ENCODE data around the gene OR51D1.

The OR51D1 gene, protein sequence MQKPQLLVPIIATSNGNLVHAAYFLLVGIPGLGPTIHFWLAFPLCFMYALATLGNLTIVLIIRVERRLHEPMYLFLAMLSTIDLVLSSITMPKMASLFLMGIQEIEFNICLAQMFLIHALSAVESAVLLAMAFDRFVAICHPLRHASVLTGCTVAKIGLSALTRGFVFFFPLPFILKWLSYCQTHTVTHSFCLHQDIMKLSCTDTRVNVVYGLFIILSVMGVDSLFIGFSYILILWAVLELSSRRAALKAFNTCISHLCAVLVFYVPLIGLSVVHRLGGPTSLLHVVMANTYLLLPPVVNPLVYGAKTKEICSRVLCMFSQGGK

DNA sequence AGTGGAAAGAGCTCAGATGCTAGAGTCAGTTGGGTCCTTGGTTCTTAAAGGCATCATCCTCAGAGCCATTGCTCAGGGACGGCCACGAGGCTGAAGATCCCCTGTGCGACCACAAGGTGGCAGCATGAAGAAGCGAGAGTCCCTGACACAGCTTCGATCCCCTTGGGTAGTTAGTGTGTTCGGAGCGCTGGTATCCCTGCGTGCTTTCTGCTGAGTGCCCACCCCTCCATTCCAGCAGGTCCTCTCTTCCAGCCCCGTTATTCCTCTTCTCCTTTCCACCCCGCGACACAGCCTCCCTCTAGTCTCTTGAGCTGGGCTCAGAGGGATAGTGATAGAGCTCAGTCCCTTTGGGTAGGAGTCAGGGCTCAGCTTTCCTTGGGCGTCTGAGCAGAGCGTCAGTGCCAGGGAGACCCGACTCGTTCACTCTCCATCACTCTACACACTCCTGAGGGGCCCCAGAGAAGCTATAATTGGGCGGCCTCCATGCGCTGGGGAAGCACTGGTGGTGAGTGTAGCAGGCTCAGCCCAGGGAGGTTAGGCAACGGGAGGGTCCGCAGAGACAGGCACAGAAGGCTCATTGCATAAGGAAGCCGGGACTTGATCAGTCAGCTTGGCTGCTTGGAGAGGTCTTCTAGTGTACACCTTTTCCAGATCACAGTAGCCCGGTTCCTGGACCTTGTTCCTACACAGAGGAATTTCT is at the start of gene OR51D1:
Gene OR51D1 (plus strand): TSS at position 516 of the 700 bp plus-strand sequence. CDS start 2,314 bp downstream, outside the sequence.
- DNase-seq (ENCODE audit: low read depth), result peak; percentile 58

DNA sequence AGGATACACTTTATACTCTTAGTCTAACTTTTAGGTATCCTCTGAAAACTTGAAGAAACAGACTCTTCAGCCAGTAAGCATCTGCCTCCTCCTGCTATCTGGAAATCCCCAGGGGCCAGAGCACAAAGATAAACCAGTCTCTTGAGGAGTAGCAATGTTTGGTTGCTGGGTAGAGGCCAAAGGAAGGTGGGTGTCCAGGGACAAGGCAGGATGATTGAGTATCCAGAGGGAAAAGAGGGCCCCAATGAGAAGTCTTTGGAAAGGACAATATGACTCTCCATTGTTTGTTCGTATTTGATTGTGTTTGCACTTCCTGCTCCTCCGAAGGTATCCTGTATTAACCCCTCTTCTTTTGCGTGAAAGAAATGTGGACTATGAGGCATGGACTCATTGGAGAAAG is 48.3 kb upstream of the OR51D1 start:
- no peak for DNase-seq (ENCODE audit: low read depth)

- no peak for DNase-seq (ENCODE audit: low read depth)
Measured at GRCh38 chr11:4593739-4594138, 43.5 kb upstream of the OR51D1 start, which contains the start of gene OR52I1. Gene OR52I1 (plus strand): TSS chr11:4594039. CDS start chr11:4594039, 0 bp downstream.

- no peak for DNase-seq (ENCODE audit: low read depth)
Measured at GRCh38 chr11:4605057-4605456, 32.2 kb upstream of the OR51D1 start.

DNA sequence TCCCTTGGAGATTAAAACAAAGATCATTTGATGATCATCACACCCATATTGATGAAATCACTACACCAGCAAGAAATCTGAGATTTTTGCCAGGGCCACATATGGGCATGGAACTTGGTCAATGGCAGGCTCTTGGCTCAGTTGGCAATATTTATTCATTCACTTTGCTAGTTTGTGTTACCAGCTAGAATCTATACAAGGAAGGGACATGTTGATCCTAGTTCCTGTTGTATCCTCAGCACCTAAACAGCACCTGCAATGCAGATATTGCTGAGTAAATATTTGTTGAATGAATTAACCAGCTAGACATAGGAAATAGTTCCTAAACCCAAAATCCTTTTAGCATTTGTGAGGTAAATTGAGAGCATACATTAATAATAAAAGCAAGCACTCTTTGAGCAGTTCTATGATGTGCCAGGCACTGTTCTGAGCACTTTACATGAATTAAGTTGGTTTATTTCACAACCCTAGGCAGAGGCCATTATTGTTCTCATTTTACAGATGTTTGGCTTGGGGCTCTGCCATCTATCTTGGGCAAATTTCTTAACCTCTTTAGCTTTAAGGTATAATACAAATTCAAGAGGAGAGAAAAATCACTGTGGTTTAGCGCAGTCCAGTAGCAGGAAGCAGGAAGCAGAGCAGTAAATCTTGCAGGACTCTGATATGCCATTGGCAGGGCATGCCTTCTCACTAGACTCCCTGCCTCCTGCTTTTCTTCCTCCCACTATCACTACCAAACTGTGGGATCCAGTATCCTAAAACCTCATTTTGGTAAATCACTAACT is 30.9 kb upstream of the OR51D1 start:
- DNase-seq (ENCODE audit: low read depth), result no peak

DNA sequence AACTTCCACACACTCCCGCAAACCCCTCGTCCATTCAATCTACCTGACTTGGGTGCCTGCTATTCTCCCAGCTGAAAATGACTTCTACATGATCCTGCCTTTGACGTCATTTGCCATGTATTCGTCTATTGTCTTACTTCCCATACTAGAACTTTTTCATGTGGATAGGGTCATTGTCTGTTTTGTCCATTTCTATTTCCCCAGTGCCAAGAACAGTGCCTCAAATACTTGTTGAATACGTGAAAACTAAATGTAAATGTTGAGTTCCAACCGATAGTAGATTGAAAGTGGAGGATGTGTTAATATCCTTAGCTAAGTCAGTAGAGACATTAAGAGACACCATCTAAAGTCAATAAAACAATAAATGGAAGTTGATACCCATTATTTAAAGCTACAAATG is 30.2 kb upstream of the OR51D1 start:
- DNase-seq (ENCODE audit: low read depth), result no peak

DNA sequence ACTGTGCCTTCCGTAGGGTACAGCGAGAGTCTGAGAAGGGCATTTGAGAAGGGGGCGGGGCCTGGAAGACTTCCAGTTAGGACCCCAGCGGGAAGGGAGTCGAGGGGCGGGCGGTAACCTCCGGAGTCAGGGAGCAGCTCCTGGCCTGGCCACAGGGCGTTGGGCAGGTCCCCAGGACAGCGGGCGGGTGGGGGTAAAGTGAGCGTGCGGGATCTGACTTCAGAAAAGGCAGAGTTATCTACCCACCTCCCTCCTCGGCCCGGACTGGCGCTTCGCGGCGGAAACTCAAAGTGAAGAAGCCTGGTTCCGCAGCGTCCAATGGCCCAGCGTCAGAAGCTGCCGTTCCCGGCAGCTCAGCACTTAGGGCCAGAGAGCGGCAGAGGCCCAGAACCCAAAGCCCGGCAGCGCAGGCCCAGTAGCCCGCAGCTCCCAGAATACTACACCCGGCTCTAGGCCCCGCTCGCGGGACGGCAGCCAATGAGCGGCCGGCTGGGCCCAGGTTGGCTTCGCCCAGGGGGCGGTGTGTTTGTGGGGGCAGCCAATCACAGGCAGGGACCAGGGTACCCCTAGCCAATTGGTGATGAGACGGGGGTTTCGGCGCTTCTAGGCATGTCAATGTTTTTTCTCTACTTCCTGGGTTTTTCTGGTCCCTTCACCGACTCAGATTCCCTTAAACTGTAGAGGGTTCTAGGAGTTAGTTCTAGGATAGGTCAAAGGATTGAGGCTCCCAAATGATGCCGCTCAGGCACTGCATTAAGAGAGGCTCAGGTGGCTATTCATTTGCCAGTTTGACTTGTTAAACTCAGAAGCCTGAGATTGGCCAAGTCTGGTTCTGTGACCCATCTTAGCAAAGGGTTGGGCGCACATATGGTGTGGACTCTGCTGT is 29.3 kb upstream of the OR51D1 start, which contains the start of gene TRIM68:
Gene TRIM68 (minus strand): TSS at position 451 of the 886 bp plus-strand sequence. CDS start 2,727 bp downstream, outside the sequence.
- DNase-seq (ENCODE audit: low read depth), result peak; percentile 71

GRCh38 chr11:4610258-4610935 is 26.9 kb upstream of the OR51D1 start:
- no peak for DNase-seq (ENCODE audit: low read depth)

DNA sequence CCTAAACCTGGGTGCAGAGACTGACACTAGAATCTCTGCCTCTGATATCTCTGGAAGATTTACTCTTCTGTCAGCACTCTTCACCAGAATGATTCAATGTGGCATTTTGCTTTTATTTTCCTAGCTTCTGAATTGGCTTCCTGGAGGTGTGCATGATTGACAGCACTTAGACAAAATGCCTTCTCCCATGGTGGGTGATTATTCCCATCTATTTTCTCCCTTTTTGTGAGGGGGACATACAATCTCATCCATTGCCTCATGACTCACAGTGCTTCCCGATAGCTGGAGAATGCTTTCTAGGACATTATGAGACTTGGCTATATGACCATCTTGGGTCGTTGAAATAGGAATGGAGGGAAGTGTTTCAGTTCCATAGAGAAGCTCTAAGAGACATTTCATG is 25.3 kb upstream of the OR51D1 start:
- no peak for DNase-seq (ENCODE audit: low read depth)

GRCh38 chr11:4615856-4616444 is 21.3 kb upstream of the OR51D1 start:
- no peak for DNase-seq (ENCODE audit: low read depth)

DNA sequence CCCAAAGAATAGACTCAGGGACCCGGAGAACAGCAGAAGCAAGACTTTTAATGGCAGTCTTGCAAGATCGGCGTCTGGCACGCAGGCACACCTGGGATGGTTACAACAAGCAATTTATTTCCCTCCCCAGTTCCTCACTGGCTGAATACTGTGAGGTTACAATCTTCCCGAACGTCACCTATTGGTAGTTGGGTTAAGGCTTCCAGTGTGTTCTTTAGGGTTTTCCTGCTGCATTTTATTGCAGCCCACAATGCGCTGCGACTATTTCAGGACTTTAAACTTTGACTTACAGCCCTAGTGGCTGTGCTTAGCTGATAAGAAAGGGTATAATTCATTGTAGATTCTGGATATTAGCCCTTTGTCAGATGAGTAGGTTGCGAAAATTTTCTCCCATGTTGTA is 17.8 kb upstream of the OR51D1 start:
- DNase-seq (ENCODE audit: low read depth), result no peak

DNA sequence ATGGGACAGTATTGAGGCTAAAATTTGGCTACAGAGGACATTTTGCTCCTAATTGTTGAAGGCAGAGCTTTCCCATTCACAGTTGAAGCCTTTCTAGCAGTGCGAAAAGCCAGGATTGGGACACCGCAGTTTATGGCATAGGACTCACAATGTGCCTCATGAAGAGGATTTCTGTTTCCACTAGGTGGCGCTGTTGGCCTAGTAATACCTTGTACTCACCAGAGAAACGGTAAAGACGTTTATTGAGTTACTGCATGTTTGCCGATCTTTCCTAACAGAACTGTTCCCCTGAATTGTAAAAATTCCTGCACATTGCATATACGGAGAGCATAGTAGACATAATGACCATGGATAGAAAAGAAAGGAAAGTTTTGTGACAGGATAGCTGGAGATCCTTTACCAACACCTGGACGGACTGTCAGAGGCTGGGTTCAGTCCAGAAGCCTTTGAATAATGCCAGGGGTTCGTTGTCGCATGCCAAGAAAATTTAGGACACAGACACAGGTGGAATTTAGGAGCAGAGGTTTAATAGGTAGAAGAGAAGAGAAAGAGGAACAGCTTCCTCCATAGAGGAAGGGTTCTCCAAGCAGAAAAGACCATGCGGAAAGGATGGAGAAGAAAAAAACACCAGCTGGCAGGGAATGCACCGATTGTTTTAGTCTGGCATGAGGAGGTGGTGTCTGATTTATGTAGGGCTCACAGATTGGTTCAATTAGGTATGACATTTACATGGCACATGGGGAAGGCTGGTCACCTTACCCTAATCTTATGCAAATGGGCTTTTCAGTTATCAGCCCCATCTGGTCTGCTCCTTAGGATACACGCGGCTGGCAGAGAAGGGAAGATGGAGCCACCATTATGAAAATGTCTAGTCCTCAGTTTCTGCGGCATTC is 10.8 kb upstream of the OR51D1 start:
- peak; percentile 56 for DNase-seq (ENCODE audit: low read depth)

GRCh38 chr11:4636136-4636535 is 1.1 kb upstream of the OR51D1 start:
- no peak for DNase-seq (ENCODE audit: low read depth)

GRCh38 chr11:4637662-4638047 is 378 bp downstream of the OR51D1 start:
- no peak for DNase-seq (ENCODE audit: low read depth)

DNA sequence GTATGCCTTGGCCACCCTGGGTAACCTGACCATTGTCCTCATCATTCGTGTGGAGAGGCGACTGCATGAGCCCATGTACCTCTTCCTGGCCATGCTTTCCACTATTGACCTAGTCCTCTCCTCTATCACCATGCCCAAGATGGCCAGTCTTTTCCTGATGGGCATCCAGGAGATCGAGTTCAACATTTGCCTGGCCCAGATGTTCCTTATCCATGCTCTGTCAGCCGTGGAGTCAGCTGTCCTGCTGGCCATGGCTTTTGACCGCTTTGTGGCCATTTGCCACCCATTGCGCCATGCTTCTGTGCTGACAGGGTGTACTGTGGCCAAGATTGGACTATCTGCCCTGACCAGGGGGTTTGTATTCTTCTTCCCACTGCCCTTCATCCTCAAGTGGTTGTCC is 2.7 kb downstream of the OR51D1 start:
- no peak for DNase-seq (ENCODE audit: low read depth)

GRCh38 chr11:4641501-4641900 is 4.2 kb downstream of the OR51D1 start:
- DNase-seq (ENCODE audit: low read depth), result no peak

DNA sequence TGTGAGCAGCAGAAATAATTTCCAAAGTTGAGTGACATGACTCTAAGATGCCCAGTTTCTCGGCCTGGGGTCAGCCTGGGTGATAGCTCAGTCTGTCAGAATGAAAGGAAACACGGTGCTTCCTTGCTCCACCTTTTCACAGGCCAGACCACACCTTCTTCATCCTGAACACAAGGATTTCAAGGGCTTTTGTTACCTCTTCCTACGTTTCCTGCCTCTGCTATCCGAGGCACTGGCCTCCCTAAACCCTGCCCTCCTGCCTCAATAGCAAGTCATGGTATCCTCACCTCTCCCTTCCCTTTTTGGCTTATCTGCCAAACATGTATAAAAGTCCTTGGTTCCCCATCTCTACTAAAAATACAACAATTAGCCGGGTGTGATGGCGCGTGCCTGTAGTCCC is 4.8 kb downstream of the OR51D1 start:
- DNase-seq (ENCODE audit: low read depth), result no peak

- DNase-seq (ENCODE audit: low read depth), result no peak
Measured at GRCh38 chr11:4643076-4643475, 5.8 kb downstream of the OR51D1 start.

DNA sequence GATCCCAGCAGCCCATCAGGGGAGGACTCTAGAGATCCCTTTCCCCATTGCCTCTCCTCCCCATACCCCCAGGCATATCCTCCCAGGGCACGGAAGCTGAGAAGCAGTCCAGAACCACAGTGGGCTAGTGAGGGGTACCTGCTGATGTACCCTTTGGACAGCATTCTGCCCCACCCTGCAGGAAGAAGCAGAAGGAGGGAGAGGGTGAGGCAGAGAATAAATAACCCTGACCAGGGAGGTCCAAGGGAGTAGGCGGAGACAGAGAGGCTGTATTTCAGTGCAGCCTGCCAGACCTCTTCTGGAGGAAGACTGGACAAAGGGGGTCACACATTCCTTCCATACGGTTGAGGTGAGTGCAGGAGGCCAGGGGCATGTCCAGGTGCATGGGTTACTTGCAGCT is 6.4 kb downstream of the OR51D1 start, which contains the start of gene OR51E1:
Gene OR51E1 (plus strand): TSS at position 301 of the 400 bp plus-strand sequence. CDS start 8,545 bp downstream, outside the sequence.
- no peak for DNase-seq (ENCODE audit: low read depth)

Measured in HS-5 (cell line).